Measurements from ENCODE around the gene BEST4. TPM values are rescaled to one million over a fixed set of nuclear protein-coding genes. Genes with fewer than 3 reads are reported as not detected.
A peak's percentile ranks its signal among the peaks of the same experiment; 100 is the strongest.
"Not testable (repeated sequence)": the region's sequence is repeated elsewhere in the genome, so short reads cannot be mapped to it uniquely, and the experiment has no call there.

The BEST4 gene
- total and polyA plus RNA-seq, 2 experiments from 2014 or later = 0.98 to 1.4 TPM

DNA sequence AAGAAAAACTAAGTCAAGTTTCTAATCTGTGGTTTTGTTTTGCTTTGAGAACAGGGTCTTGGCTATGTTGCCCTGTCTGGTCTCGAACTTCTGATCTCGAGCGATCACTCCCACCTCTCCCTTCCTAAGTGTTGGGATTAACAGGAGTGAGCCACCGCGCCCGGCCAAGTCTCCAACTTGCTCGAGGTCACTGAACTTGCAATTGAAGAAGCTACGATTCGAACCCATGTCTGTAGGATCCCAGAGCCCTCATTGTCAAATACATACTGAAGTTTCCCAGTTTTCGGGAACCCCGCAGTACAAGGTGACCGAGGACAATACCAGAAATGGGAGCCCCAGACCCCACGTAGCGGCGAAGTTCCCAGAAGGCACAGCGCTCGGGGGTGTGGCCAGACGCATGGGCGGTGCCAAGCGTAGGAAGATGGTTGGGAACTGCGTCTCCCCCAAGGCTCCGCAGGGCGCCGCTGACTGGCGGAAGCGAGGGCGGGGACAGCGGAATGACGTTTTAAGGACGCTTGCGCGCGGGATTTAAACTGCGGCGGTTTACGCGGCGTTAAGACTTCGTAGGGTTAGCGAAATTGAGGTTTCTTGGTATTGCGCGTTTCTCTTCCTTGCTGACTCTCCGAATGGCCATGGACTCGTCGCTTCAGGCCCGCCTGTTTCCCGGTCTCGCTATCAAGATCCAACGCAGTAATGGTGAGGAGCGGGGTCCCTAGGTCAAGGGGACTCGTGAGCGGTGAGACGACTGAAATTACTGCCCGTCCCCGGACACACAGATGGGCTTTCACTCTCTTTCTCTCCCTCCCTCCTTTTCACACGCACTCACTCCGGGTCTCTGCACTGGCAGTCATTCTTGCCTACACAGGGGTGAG is 48.4 kb downstream of the BEST4 start, which contains the start of gene KIF2C:
TSS of gene KIF2C (plus strand) at position 531 of the 872 bp plus-strand sequence. CDS start at position 627, 96 bp downstream.
- H3K36me3 ChIP-seq = no peaks in the 10 kb centered on the region
- H3K27ac ChIP-seq = peak within 1 kb of the TSS; percentile 80
- peak within 1 kb of the TSS; percentile 67 for H3K4me3 ChIP-seq
- H3K27me3 ChIP-seq = no peaks in the 10 kb centered on the region
- DNase-seq (ENCODE audit: low read depth in 1 of 2, low spot score in 1 of 2) = peak; percentile 97 to 99
- TF ChIP-seq, protein P1, sequence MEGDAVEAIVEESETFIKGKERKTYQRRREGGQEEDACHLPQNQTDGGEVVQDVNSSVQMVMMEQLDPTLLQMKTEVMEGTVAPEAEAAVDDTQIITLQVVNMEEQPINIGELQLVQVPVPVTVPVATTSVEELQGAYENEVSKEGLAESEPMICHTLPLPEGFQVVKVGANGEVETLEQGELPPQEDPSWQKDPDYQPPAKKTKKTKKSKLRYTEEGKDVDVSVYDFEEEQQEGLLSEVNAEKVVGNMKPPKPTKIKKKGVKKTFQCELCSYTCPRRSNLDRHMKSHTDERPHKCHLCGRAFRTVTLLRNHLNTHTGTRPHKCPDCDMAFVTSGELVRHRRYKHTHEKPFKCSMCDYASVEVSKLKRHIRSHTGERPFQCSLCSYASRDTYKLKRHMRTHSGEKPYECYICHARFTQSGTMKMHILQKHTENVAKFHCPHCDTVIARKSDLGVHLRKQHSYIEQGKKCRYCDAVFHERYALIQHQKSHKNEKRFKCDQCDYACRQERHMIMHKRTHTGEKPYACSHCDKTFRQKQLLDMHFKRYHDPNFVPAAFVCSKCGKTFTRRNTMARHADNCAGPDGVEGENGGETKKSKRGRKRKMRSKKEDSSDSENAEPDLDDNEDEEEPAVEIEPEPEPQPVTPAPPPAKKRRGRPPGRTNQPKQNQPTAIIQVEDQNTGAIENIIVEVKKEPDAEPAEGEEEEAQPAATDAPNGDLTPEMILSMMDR (IDR thresholded peaks at IDR 0.05; ENCODE audit: low read depth, low read length) = no peak
- no peaks in the 10 kb centered on the region for H3K4me1 ChIP-seq (ENCODE audit: low read depth)
- H3K9me3 ChIP-seq (ENCODE audit: low read depth) = no peaks in the 10 kb centered on the region

DNA sequence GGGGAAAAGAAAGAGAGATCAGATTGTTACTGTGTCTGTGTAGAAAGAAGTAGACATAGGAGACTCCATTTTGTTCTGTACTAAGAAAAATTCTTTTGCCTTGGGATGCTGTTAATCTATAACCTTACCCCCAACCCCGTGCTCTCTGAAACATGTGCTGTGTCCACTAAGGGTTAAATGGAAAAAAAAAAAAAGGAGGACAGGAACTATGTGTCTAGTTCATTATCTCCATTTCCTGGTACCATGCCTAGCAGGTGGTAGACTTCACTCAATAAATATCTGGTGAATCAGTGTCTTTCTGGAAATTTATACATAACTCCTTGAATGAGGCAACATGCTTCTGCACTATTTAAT is 49.0 kb downstream of the BEST4 start:
- Histone ChIP-seq H3K27ac (peak overlapping the region; percentile 80), H3K4me3 (peak overlapping the region; percentile 67)
- H3K27me3 ChIP-seq; H3K9me3 ChIP-seq (ENCODE audit: low read depth); H3K36me3 ChIP-seq; H3K4me1 ChIP-seq (ENCODE audit: low read depth); DNase-seq (ENCODE audit: low read depth in 1 of 2, low spot score in 1 of 2): not testable (repeated sequence)

DNA sequence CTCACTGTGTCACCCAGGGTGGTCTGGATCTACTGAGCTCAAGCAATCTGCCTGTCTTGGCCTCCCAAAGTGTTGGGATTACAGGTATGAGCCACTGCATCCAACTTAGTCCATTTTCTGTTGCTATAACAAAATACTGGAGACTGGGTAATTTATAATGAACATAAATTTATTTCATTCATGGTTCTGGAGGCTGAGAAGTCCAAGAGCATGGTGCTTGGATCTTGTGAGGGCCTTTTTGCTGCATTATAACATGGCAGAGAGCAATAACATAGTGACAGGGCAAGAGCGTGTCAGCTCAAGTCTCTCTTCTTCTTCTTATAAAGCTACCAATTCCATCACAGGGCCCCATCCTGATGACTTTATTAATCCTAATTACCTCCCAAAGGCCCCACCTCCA is 52.0 kb downstream of the BEST4 start:
- DNase-seq (ENCODE audit: low read depth in 1 of 2, low spot score in 1 of 2) = no peak
- TF ChIP-seq, protein P1 (IDR thresholded peaks at IDR 0.05; ENCODE audit: low read depth, low read length) = no peak
- Histone ChIP-seq H3K9me3 (ENCODE audit: low read depth) (no peaks in the 10 kb centered on the region), H3K4me1 (ENCODE audit: low read depth) (no peaks in the 10 kb centered on the region), H3K4me3 (no peak overlapping the region), H3K27ac (no peak overlapping the region), H3K27me3 (no peaks in the 10 kb centered on the region), H3K36me3 (no peaks in the 10 kb centered on the region)

DNA sequence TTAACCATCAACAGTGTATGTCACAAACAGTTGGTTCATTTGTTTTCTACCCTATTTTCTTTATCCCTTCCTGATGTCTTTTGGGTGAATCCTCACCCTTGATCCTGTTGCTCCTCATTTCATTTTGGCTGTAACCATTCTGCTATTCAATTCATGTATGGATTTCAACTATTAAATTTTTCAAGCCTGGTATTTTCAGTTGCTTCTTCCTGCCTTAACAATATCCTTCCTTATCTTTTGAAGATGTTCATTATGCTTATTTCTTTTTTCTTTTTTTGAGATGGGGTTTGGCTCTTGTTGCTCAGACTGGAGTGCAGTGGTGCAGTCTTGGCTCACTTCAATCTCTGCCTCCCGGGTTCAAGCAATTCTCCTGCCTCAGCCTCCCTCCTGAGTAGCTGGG is 54.2 kb downstream of the BEST4 start:
- H3K9me3 ChIP-seq (ENCODE audit: low read depth) = no peaks in the 10 kb centered on the region
- TF ChIP-seq, protein P1 (IDR thresholded peaks at IDR 0.05; ENCODE audit: low read depth, low read length) = no peak
- no peak overlapping the region for H3K27ac ChIP-seq
- no peak overlapping the region for H3K4me3 ChIP-seq
- H3K4me1 ChIP-seq (ENCODE audit: low read depth) = no peaks in the 10 kb centered on the region
- no peaks in the 10 kb centered on the region for H3K36me3 ChIP-seq
- DNase-seq (ENCODE audit: low read depth in 1 of 2, low spot score in 1 of 2) = no peak
- H3K27me3 ChIP-seq = no peaks in the 10 kb centered on the region

Other genes starting within 250 kb of the BEST4 start
- 15.2 and 23.6 TPM in 2 replicates for gene TMEM53, start 113.7 kb downstream of the BEST4 start, total RNA-seq
- 29.7 and 43.0 TPM in 2 replicates for gene TMEM53, start 113.7 kb downstream of the BEST4 start, polyA plus RNA-seq
- 2.4 and 5.7 TPM in 2 replicates for gene ARMH1, start 113.5 kb downstream of the BEST4 start, total RNA-seq
- gene ARMH1, start 113.5 kb downstream of the BEST4 start, polyA plus RNA-seq = 2.8 and 9.0 TPM in 2 replicates
- not detected in 2 replicates for gene RNU5D-1, start 57.0 kb downstream of the BEST4 start, total RNA-seq
- not detected in 2 replicates for gene RNU5D-1, start 57.0 kb downstream of the BEST4 start, polyA plus RNA-seq
- 11.0 and 80.8 TPM in 2 replicates for gene KIF2C, start 48.3 kb downstream of the BEST4 start, total RNA-seq
- gene KIF2C, start 48.3 kb downstream of the BEST4 start, polyA plus RNA-seq = 10.0 and 82.5 TPM in 2 replicates
- gene RPS8, start 12.6 kb downstream of the BEST4 start, total RNA-seq = 2,166 and 2,475 TPM in 2 replicates
- 534 and 651 TPM in 2 replicates for gene RPS8, start 12.6 kb downstream of the BEST4 start, polyA plus RNA-seq
- gene PLK3, start 12.2 kb upstream of the BEST4 start, total RNA-seq = 6.2 and 9.5 TPM in 2 replicates
- gene PLK3, start 12.2 kb upstream of the BEST4 start, polyA plus RNA-seq = 6.3 and 12.4 TPM in 2 replicates
- gene DYNLT4, start 19.2 kb upstream of the BEST4 start, total RNA-seq = 0.32 TPM in 1 of 2 replicates, not detected in the other
- 0.43 and 0.95 TPM in 2 replicates for gene DYNLT4, start 19.2 kb upstream of the BEST4 start, polyA plus RNA-seq
- gene BTBD19, start 20.4 kb upstream of the BEST4 start, total RNA-seq = 1.3 and 3.4 TPM in 2 replicates
- gene BTBD19, start 20.4 kb upstream of the BEST4 start, polyA plus RNA-seq = 0.98 and 2.1 TPM in 2 replicates
- gene PTCH2, start 55.1 kb upstream of the BEST4 start, total RNA-seq = 0.53 and 0.66 TPM in 2 replicates
- gene PTCH2, start 55.1 kb upstream of the BEST4 start, polyA plus RNA-seq = 0.65 and 0.97 TPM in 2 replicates
- 20.7 and 22.8 TPM in 2 replicates for gene EIF2B3, start 198.4 kb upstream of the BEST4 start, total RNA-seq
- gene EIF2B3, start 198.4 kb upstream of the BEST4 start, polyA plus RNA-seq = 39.7 and 62.6 TPM in 2 replicates
- gene HECTD3, start 223.2 kb upstream of the BEST4 start, total RNA-seq = 22.5 TPM in 2 replicates
- 22.5 and 28.1 TPM in 2 replicates for gene HECTD3, start 223.2 kb upstream of the BEST4 start, polyA plus RNA-seq
- 110 and 142 TPM in 2 replicates for gene UROD, start 224.1 kb upstream of the BEST4 start, total RNA-seq
- gene UROD, start 224.1 kb upstream of the BEST4 start, polyA plus RNA-seq = 200 and 237 TPM in 2 replicates